Measurements from ENCODE around the gene PAQR4.

PAQR4 gene

GRCh38 chr16:2980227-2981176 is 11.4 kb downstream of the PAQR4 start, which contains the start of gene PKMYT1:
TSS of gene PKMYT1 (minus strand) at chr16:2980446. CDS start at chr16:2979657, 789 bp downstream.
- DNase-seq (ENCODE audit: low spot score), result peak; percentile 100

DNA sequence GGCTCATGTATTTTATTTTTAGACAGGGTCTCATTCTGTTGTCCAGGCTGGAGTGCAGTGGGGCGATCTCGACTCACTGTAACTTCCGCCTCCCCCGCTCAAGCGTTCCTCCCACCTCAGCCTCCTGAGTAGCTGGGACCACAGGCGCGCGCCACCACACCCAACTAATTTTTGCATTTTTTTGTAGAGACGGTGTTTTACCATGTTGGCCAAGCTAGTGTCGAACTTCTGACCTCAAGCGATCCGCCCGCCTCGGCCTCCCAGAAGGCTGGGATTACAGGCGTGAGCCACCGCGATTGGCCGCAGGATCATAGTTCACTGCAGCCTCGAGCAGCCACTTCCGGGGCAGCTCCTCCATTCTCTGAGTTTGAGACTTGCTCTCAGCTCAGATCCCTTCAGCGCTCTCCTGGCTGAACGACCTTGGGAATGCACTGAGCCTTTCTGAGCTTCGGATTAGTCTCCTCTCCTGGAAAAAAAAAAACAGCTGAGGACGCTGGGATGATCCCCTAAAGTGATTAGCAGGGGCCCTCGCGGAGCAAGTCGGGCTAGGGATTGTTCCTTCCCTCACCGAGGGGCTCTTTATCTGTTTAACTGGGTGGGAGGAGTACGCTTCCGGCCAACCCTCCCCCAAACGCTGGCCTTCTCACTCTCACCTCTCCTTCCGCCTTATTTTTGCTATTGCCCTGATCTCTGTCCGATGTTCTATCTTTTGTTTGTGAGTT is 12.2 kb downstream of the PAQR4 start:
- no peak for DNase-seq (ENCODE audit: low spot score)

DNA sequence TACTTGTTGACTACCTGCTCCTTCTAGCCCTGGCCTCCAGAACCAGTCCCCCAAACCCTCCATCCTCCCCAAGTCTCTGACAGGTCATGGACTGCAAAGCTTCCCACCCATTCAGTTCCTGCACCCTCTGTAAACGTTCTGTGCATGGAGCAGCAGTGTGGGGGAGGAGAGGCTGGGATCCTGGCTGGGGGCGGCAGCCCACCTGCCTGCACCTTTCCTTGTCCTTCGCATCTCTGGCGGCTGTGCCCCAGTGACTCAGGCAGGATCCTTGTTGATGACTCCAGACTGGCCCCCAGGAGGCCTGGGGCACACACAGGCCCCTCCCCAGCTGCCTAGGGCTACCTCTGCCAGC is 12.7 kb downstream of the PAQR4 start:
- no peak for DNase-seq (ENCODE audit: low spot score)

- DNase-seq (ENCODE audit: low spot score), result no peak
Observed at GRCh38 chr16:2982402-2982801, 13.3 kb downstream of the PAQR4 start.

GRCh38 chr16:2983706-2984136 is 14.6 kb downstream of the PAQR4 start:
- DNase-seq (ENCODE audit: low spot score), result peak; percentile 95

DNA sequence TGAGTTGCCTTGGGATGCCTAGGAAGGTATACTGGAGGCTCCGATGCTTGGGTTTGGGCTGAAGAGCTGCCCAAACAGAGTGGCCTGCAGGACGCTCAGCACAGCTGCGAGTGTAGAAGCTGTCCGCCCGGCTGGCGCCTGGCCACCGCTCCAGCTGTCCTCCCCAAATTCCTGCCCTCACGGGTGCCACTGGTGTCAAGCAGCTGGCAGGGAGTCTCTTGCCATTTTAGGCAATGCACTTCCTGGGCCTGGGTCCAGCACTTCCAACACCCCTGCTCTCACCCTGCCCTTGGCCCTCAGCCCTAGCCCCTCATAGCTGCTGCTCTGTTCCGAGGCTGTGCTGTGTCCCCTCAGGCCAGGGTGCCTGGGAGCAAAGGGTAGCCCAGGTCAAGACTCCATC is 16.3 kb downstream of the PAQR4 start:
- no peak for DNase-seq (ENCODE audit: low spot score)

- no peak for DNase-seq (ENCODE audit: low spot score)
Observed at GRCh38 chr16:2985893-2986355, 16.8 kb downstream of the PAQR4 start.

DNA sequence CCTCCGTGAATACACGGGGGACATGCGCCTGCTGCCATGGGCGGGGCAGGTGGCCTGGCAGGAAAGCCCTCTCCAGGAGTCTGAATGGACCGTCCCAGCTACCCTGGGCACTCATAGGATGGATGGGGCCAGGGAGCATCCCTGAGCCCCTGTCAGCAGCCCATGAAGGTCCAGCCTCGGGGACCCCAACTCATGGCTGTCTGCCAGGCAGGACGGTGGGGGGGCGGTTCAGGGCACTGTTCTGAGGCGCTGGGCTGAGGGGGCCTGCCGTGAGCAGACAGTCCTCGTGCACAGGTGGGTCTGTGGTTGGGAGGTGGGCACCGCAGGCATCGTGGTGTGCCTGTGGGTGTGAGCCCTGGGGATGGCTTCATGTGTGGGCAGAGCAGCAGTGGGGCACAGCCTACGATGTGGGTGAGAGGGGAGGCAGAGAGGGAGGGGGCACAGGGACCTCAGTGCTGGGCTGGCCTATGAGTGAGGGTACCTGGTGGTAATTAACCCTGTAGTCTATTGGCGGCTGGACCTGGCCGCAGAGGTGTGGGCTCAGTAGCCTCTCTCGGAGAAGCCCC is 17.6 kb downstream of the PAQR4 start:
- no peak for DNase-seq (ENCODE audit: low spot score)

GRCh38 chr16:2987286-2987685 is 18.1 kb downstream of the PAQR4 start:
- no peak for DNase-seq (ENCODE audit: low spot score)

GRCh38 chr16:2987833-2988232 is 18.7 kb downstream of the PAQR4 start:
- DNase-seq (ENCODE audit: low spot score), result no peak

DNA sequence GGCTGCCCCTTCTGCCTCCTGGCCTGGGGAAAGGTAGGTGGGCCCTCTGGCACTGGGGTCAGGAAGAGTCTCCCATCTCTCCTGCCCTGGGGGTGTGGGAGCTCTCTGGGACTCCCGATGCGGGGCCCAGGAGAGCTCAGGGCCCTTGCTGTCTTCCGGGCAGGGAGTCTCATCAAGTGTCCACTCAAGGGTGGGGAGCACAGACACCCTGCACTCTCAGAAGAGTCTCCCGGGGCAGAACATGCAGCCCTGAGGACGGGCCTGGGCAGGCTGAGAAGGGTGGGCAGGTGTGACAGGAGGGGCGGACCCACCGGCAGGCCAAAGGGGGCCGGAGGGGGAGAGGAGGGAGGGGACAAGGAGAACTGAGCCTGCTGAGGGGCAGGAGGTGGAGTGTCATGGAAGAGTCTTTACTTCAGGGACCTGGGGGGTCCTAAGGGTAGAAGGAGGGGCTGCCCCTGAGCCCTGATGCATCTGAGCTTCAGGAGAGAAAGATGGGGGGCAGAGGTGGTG is 19.5 kb downstream of the PAQR4 start:
- no peak for DNase-seq (ENCODE audit: low spot score)

DNA sequence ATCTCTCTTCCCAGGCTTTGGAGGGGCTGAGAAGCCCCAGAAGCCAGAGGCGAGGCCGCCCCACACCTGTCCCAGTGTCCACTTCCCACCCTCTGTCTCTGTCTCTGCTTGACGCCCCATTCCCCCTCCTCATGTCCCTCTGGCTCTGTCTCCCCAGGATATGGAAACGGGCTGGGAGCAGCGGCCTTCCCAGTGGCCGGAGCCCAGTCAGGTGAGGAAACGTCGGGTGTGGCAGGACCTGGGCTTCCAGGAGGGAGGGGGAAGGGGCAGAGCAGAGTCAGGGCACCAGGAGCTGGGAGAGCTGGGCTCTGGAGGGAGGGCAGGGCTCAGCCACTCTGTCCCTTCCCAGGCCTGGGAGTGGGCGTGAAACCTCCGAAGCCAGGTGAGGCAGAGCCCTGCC is 21.7 kb downstream of the PAQR4 start:
- no peak for DNase-seq (ENCODE audit: low spot score)

- DNase-seq (ENCODE audit: low spot score), result no peak
Observed at GRCh38 chr16:2991566-2992261, 22.6 kb downstream of the PAQR4 start.

- no peak for DNase-seq (ENCODE audit: low spot score)
Observed at GRCh38 chr16:2992383-2993081, 23.4 kb downstream of the PAQR4 start.

DNA sequence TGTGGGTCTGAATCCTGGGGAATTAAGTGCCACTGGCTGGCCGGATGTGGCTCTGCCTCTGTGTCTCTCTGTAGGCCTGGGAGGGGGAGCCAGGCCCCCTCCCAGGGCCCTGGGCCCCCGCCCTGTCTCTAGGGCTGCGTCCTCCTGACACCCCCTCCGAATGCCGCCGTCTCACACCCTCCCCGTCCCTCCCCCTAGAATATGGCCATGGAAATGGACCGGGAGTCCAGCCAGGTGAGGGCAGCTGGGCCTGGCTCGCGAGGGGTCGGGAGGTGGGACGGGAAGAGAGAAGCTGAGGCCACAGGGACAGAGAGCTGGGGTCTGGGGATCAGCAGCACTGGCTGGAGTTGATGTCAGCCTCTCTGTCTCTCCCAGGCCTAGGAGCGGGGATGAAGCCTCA is 27.1 kb downstream of the PAQR4 start:
- DNase-seq (ENCODE audit: low spot score), result no peak

GRCh38 chr16:2999929-3000328 is 30.8 kb downstream of the PAQR4 start:
- DNase-seq (ENCODE audit: low spot score), result no peak

DNA sequence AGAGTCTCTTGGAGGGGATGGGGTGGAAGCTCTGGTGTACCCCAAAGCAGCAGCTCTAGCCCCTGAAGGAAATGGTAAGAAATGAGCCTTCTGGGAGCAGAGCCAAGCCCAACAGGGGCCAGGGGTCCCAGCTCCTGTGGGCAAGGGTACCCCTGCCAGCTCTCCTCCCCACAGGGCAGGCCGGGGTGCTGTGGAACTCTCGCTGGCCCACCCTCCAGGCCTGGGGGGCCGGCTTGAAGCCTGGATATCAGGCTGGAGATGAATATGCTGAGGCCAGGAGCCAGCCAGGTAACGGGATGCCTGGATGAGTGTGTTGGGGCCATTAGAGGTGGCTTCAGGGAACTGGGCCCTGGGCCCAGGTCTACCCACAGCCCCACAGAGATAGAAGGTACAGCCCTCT is 31.4 kb downstream of the PAQR4 start:
- DNase-seq (ENCODE audit: low spot score), result no peak

DNA sequence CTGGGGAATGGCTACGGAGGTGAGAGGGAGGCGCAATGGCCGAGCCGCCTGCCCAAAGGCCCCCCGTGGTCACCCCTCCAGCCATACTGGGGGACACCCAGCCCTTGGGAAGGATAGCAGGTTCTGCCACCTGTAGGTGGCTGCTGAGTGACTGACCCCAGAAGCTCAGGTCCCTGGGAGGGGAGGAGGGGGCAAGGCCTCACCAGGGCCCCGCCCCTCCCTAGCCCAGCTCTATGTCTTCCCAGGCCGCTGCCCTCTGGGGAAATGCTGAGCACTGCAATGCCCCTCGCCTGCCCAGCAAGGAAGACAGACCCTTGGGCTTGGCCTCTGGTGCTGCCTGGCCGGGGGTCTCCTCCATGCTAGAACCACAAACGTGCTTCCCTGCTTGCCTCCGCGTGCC is 32.2 kb downstream of the PAQR4 start:
- DNase-seq (ENCODE audit: low spot score), result no peak

GRCh38 chr16:3003582-3004270 is 34.6 kb downstream of the PAQR4 start:
- DNase-seq (ENCODE audit: low spot score), result peak; percentile 100

- DNase-seq (ENCODE audit: low spot score), result no peak
Observed at GRCh38 chr16:3004319-3004718, 35.2 kb downstream of the PAQR4 start.

Data from AG08395 (cell line).